SH-SY5Y (cell line): Measurements from ENCODE around the gene MTHFD2L.

Experiments used
- GATA2 ChIP-seq: IDR thresholded peaks from 2 replicates; pipeline ENCODE4 v1.6.1; 2011; ENCODE audit warnings: mild to moderate bottlenecking, low read depth, low read length
- GATA3 ChIP-seq: IDR thresholded peaks from 2 replicates; pipeline ENCODE4 v1.6.1; 2011; ENCODE audit warnings: low read depth, mild to moderate bottlenecking, low read length, moderate library complexity

- TF ChIP-seq GATA3 (no peak), GATA2 (no peak)
These were observed 48.6 kb upstream of the MTHFD2L start for GRCh38 chr4:74109116-74109869.
